ENCODE results near the gene SLCO3A1. TPM values are rescaled to one million over a fixed set of nuclear protein-coding genes. Genes with fewer than 3 reads are reported as not detected.

The SLCO3A1 gene
- total RNA-seq, 2 experiments from 2014 or later, result 2.0 to 2.7 TPM

- H3K27ac Mint-ChIP-seq, result no peak overlapping the region
- H3K9me3 Mint-ChIP-seq, result no peaks in the 10 kb centered on the region
- no peaks in the 10 kb centered on the region for H3K36me3 Mint-ChIP-seq
Observed at GRCh38 chr15:92077353-92078085, 224.0 kb downstream of the SLCO3A1 start.

GRCh38 chr15:92078270-92078669 is 224.8 kb downstream of the SLCO3A1 start:
- Mint-ChIP-seq H3K4me3 (no peak overlapping the region), H3K9me3 (no peaks in the 10 kb centered on the region), H3K27me3 (no peaks in the 10 kb centered on the region), H3K27ac (no peak overlapping the region), H3K36me3 (no peaks in the 10 kb centered on the region), H3K4me1 (peaks cover 9% of the 10 kb centered on the region)
- DNase-seq, result no peak

More at GRCh38 chr15:92077353-92078085, 224.0 kb downstream of the SLCO3A1 start:
- Mint-ChIP-seq H3K4me1 (peaks cover 11% of the 10 kb centered on the region), H3K4me3 (no peak overlapping the region), H3K27me3 (no peaks in the 10 kb centered on the region)
- DNase-seq, result peak; percentile 67

DNA sequence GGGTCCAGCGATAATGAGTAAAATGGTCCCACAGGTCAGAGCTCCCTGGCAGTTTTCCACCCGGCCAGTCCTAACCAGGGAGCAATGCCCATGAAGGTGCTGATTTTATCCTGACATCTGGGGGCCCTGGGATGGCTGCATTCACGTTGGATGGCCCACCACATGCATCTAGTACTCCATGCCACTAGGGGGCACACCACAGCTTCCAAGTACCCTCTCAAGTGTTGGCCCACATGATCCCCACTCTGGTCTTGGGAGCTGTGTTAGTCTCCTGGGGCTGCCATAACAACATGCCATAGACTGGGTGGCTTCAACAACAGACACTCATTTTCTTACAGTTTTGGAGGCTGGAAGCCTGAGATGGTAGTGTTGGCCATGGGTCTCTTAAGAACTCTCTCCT is 225.5 kb downstream of the SLCO3A1 start:
- H3K9me3 Mint-ChIP-seq, result no peaks in the 10 kb centered on the region
- no peak overlapping the region for H3K4me3 Mint-ChIP-seq
- no peaks in the 10 kb centered on the region for H3K36me3 Mint-ChIP-seq
- DNase-seq, result peak; percentile 40
- peaks cover 8% of the 10 kb centered on the region for H3K4me1 Mint-ChIP-seq
- H3K27me3 Mint-ChIP-seq, result no peaks in the 10 kb centered on the region
- no peak overlapping the region for H3K27ac Mint-ChIP-seq

DNA sequence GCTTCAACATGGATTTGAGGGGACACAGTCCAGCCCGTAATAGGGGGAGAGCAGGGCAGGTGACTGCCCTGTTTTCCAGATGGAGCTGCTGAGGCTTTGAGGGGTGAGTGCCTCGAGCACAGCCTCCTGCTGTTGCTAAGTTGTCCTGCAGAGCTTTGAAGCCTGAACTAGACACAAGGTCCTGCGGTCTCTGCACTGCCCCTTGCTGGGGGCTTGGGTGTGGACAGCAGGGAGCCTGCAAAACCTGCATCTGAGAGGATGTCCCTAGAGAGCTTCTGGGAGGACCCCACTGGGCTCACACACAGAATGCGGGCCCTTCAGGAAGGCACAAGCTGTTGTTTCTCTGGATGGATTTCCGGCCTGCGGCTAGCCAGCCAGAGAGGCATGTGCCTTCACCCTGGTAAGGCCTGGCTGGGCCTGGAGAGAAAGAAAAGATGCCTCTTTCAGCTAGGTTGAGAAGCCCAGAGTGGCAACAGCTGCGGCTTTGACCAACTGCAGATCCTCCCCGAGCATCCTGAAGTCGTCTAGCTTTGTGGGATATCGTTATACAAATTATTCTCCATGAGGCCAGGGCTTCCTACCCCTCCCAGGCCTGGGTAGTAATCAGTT is 226.2 kb downstream of the SLCO3A1 start:
- H3K27ac Mint-ChIP-seq, result no peak overlapping the region
- no peaks in the 10 kb centered on the region for H3K36me3 Mint-ChIP-seq
- no peak overlapping the region for H3K4me3 Mint-ChIP-seq

GRCh38 chr15:92082006-92082843 is 228.7 kb downstream of the SLCO3A1 start:
- Mint-ChIP-seq H3K27me3 (no peaks in the 10 kb centered on the region), H3K4me3 (no peak overlapping the region), H3K36me3 (no peaks in the 10 kb centered on the region), H3K27ac (no peak overlapping the region), H3K4me1 (peaks cover under 1% of the 10 kb centered on the region), H3K9me3 (no peaks in the 10 kb centered on the region)
- peak; percentile 37 for DNase-seq

More for the DNA sequence above, 226.2 kb downstream of the SLCO3A1 start:
- no peaks in the 10 kb centered on the region for H3K27me3 Mint-ChIP-seq
- no peaks in the 10 kb centered on the region for H3K9me3 Mint-ChIP-seq
- DNase-seq, result no peak
- H3K4me1 Mint-ChIP-seq, result peaks cover 3% of the 10 kb centered on the region

DNA sequence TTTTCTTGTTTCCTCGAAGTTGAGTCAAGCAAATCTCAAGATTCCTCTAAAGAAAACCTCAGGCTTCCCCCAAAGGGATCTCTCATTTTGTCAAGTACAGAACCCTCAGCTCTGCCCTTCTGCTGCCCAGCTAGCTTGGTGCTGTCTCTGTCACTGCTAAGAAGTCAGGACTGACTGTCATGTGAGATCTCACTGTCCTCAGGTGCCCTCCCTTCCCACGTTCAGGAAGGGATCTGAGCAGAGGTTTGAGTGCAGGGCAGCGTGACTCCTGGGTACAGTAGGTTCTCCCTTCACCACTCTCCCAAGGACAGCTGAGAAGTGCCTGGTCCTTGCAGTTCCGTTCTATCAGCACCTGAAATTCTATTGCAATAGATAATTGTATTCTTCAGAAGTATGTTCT is 229.7 kb downstream of the SLCO3A1 start:
- no peak overlapping the region for H3K4me3 Mint-ChIP-seq

DNA sequence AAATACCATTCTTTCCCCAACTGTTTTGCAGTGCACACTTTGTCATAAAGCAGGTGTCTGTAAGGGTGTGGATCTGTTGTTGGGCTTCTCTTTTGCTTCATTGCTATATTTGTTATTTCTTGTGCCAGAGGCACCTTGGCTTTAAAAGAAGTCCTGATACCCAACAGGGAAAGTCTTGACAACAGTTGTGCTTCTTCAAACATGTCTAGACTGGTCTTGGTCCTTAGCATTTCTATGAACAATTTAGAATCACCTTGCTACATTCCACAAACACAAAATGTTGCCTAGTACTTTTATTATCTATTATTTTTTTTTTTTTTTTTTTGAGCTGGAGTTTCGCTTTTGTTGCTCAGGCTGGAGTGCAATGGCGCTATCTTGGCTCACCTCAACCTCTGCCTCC is 233.7 kb downstream of the SLCO3A1 start:
- Mint-ChIP-seq H3K4me1 (no peaks in the 10 kb centered on the region), H3K27me3 (no peaks in the 10 kb centered on the region), H3K4me3 (no peak overlapping the region), H3K36me3 (no peaks in the 10 kb centered on the region), H3K9me3 (no peaks in the 10 kb centered on the region), H3K27ac (no peak overlapping the region)
- no peak for DNase-seq

More for the DNA sequence above, 229.7 kb downstream of the SLCO3A1 start:
- Mint-ChIP-seq H3K4me1 (no peaks in the 10 kb centered on the region), H3K27me3 (no peaks in the 10 kb centered on the region), H3K9me3 (no peaks in the 10 kb centered on the region), H3K27ac (no peak overlapping the region), H3K36me3 (no peaks in the 10 kb centered on the region)
- no peak for DNase-seq

DNA sequence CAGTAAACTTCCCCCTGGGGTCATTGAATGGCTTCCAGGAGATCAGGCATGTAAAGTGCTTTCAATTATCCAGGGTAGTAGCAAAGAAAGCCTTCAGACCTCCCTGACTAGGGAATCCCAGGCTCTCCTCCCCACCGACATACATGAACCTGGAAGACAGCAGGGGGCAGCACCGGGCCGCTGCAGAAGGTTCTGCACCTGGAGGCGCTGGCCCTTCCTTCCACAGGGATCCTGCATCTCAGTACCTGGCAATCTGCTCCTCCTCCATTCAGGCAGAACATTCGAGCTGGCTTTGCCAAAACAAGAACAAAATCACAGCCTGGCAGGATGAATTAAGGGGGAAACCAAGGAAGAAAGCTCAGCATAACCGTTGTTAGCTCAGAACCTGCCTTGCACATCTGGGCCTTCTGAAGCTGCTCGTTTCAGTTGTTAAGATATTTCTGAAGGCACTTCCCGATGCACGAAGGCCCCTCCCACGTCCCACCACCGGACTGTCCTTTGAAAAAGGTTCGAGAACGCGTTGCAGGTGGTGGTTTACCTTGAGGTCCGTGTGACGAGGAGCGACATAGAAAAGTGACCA is 237.7 kb downstream of the SLCO3A1 start:
- Mint-ChIP-seq H3K27ac (no peak overlapping the region), H3K27me3 (no peaks in the 10 kb centered on the region), H3K4me3 (no peak overlapping the region), H3K9me3 (no peaks in the 10 kb centered on the region), H3K4me1 (peaks cover 14% of the 10 kb centered on the region), H3K36me3 (no peaks in the 10 kb centered on the region)
- no peak for DNase-seq

- Mint-ChIP-seq H3K9me3 (no peaks in the 10 kb centered on the region), H3K27ac (no peak overlapping the region), H3K36me3 (no peaks in the 10 kb centered on the region), H3K4me3 (no peak overlapping the region), H3K27me3 (no peaks in the 10 kb centered on the region), H3K4me1 (peaks cover 22% of the 10 kb centered on the region)
- DNase-seq, result no peak
Observed at GRCh38 chr15:92092289-92093105, 239.0 kb downstream of the SLCO3A1 start.

GRCh38 chr15:92095693-92096092 is 242.2 kb downstream of the SLCO3A1 start:
- Mint-ChIP-seq H3K4me3 (no peak overlapping the region), H3K9me3 (no peaks in the 10 kb centered on the region), H3K27ac (peak overlapping the region; percentile 34), H3K4me1 (peaks cover 26% of the 10 kb centered on the region), H3K27me3 (no peaks in the 10 kb centered on the region), H3K36me3 (no peaks in the 10 kb centered on the region)
- DNase-seq, result no peak

DNA sequence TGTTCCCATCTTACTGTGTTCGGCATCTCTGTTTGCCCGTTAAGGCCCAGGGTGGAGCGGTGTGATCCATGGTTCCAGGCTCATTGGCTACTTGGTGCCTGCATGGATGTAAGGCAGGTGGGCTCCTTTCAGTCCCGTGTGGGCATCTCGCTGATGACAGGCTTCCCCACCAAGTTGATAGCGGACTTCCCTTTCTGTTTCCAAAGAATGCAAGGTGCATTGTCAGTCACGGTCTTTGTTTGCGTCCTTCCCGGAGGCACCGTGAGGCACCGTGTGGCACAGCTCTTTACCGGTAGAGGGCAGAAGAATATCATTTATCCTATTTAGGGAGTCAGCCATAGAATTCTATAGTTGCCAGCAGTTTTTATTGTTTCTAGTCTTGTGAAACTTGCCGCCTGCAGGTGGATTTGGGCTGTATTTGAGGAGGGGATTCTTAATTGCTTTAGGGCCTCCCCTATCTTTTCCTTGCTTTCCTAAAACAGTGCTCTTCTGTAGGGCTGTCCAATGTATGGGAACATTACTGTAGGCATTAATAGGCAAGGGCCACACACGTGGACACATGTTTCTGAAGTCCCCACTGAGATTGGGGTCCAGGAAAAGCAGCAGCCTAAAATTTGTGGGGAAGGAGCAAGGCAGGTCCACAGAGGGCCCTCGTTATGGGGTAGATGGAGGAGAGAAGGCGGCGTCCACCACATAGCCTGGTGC is 244.1 kb downstream of the SLCO3A1 start:
- Mint-ChIP-seq H3K36me3 (no peaks in the 10 kb centered on the region), H3K27ac (no peak overlapping the region), H3K4me3 (no peak overlapping the region), H3K9me3 (no peaks in the 10 kb centered on the region), H3K4me1 (peaks cover 36% of the 10 kb centered on the region), H3K27me3 (no peaks in the 10 kb centered on the region)
- DNase-seq, result peak; percentile 49

DNA sequence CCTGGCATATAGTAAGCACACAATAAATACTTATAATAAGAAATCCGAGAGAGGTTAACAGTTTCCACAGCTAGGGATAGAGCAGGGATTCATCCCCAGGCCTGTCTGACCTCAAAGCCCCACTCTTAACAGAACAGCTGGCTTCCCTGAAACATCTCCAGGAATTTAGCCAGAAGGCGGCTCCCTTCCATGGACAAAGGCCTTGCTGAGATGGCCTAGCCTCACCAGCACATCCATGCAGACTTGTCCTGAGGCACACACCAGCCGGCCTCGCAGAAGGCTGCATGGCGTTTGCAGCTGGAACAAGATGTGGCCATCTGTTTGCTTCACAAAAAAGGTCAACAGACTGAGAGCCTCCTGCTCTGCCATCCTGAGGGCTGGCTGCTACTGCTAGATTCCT is 245.4 kb downstream of the SLCO3A1 start:
- DNase-seq, result no peak
- Mint-ChIP-seq H3K4me3 (no peak overlapping the region), H3K36me3 (no peaks in the 10 kb centered on the region), H3K4me1 (peaks cover 36% of the 10 kb centered on the region), H3K27ac (no peak overlapping the region), H3K9me3 (no peaks in the 10 kb centered on the region), H3K27me3 (no peaks in the 10 kb centered on the region)

- H3K27ac Mint-ChIP-seq, result no peak overlapping the region
- no peaks in the 10 kb centered on the region for H3K27me3 Mint-ChIP-seq
- DNase-seq, result no peak
- H3K36me3 Mint-ChIP-seq, result no peaks in the 10 kb centered on the region
- H3K4me1 Mint-ChIP-seq, result peaks cover 31% of the 10 kb centered on the region
- H3K4me3 Mint-ChIP-seq, result no peak overlapping the region
- H3K9me3 Mint-ChIP-seq, result no peaks in the 10 kb centered on the region
Observed at GRCh38 chr15:92100301-92100700, 246.8 kb downstream of the SLCO3A1 start.

- Mint-ChIP-seq H3K27ac (no peak overlapping the region), H3K4me1 (peaks cover 26% of the 10 kb centered on the region), H3K9me3 (no peaks in the 10 kb centered on the region), H3K36me3 (no peaks in the 10 kb centered on the region), H3K27me3 (no peaks in the 10 kb centered on the region), H3K4me3 (no peak overlapping the region)
- no peak for DNase-seq
Observed at GRCh38 chr15:92100751-92101150, 247.2 kb downstream of the SLCO3A1 start.
